SK-N-SH treated with all-trans-retinoic acid at 6 μM for 48 hours (cell line): Measurements from ENCODE around the gene FLG.

Source experiments
- ATAC-seq: fragments of 200-7000 bp; cut with Tn5 transposase; 3 replicates; pipeline ENCODE4 v1.9.1; 2020; ENCODE audit warnings: mild to moderate bottlenecking, moderate library complexity
- ARNTL ChIP-seq: fragments of 450-650 bp; formaldehyde crosslinking; IDR thresholded peaks from 2 replicates; pipeline ENCODE4 v1.5.0; 2020; ENCODE audit warnings: low read depth, mild to moderate bottlenecking, moderate library complexity, borderline replicate concordance
- BACH2 ChIP-seq: fragments of 250-450 bp; sonication (Bioruptor Pico); IDR thresholded peaks from 2 replicates; pipeline ENCODE4 v1.9.0; 2021; ENCODE audit warnings: mild to moderate bottlenecking, borderline replicate concordance
- CREB5 ChIP-seq: fragments of 250-450 bp; sonication (Bioruptor Pico); IDR thresholded peaks from 2 replicates; pipeline ENCODE4 v1.5.1; 2020; ENCODE audit warnings: low read depth, mild to moderate bottlenecking, moderate library complexity
- CSDC2 ChIP-seq: fragments of 250-450 bp; sonication (Bioruptor Pico); IDR thresholded peaks from 2 replicates; pipeline ENCODE4 v1.5.0; 2020; ENCODE audit warnings: mild to moderate bottlenecking, moderate library complexity
- CSRNP3 ChIP-seq: fragments of 250-450 bp; sonication (Bioruptor Pico); IDR thresholded peaks from 2 replicates; pipeline ENCODE4 v1.5.1; 2021; ENCODE audit warnings: mild to moderate bottlenecking, moderate library complexity
- ESRRG ChIP-seq: fragments of 250-450 bp; sonication (Bioruptor Pico); IDR thresholded peaks from 2 replicates; pipeline ENCODE4 v1.6.1; 2021; ENCODE audit warnings: mild to moderate bottlenecking
- GLIS3 ChIP-seq: fragments of 250-450 bp; sonication (Bioruptor Pico); IDR thresholded peaks from 2 replicates; pipeline ENCODE4 v1.5.0; 2020; ENCODE audit warnings: mild to moderate bottlenecking, moderate library complexity
- ISL1 ChIP-seq: fragments of 250-450 bp; sonication (Bioruptor Pico); IDR thresholded peaks from 2 replicates; pipeline ENCODE4 v2.1.2; 2022; ENCODE audit warnings: mild to moderate bottlenecking, moderate library complexity
- PATZ1 ChIP-seq: fragments of 250-450 bp; sonication (Bioruptor Pico); IDR thresholded peaks from 2 replicates; pipeline ENCODE4 v1.8.0; 2020; ENCODE audit warnings: mild to moderate bottlenecking, moderate library complexity, borderline replicate concordance
- POU6F1 ChIP-seq: fragments of 250-450 bp; sonication (Bioruptor Pico); IDR thresholded peaks from 2 replicates; pipeline ENCODE4 v1.8.0; 2021; ENCODE audit warnings: low read depth, mild to moderate bottlenecking, moderate library complexity, borderline replicate concordance
- PPARA ChIP-seq: fragments of 250-450 bp; sonication (Bioruptor Pico); IDR thresholded peaks from 2 replicates; pipeline ENCODE4 v1.5.0; 2020; ENCODE audit warnings: mild to moderate bottlenecking, borderline replicate concordance
- RARB ChIP-seq: fragments of 250-450 bp; sonication (Bioruptor Pico); IDR thresholded peaks from 2 replicates; pipeline ENCODE4 v1.8.0; 2021; ENCODE audit warnings: mild to moderate bottlenecking, moderate library complexity
- SNAI2 ChIP-seq: fragments of 250-450 bp; sonication (Bioruptor Pico); IDR thresholded peaks from 2 replicates; pipeline ENCODE4 v1.5.0; 2020; ENCODE audit warnings: mild to moderate bottlenecking, moderate library complexity
- TCF4 ChIP-seq: fragments of 250-450 bp; sonication (Bioruptor Pico); IDR thresholded peaks from 2 replicates; pipeline ENCODE4 v1.8.0; 2021; ENCODE audit warnings: mild to moderate bottlenecking, moderate library complexity, borderline replicate concordance
- TSHZ2 ChIP-seq: fragments of 250-450 bp; sonication (Bioruptor Pico); IDR thresholded peaks from 2 replicates; pipeline ENCODE4 v1.5.0; 2020; ENCODE audit warnings: mild to moderate bottlenecking, moderate library complexity
- ZC3H10 ChIP-seq: fragments of 250-450 bp; sonication (Bioruptor Pico); IDR thresholded peaks from 2 replicates; pipeline ENCODE4 v1.5.1; 2021; ENCODE audit warnings: mild to moderate bottlenecking, moderate library complexity
- ZFP3 ChIP-seq: fragments of 250-450 bp; sonication (Bioruptor Pico); IDR thresholded peaks from 2 replicates; pipeline ENCODE4 v1.5.0; 2020; ENCODE audit warnings: mild to moderate bottlenecking, moderate library complexity
- ZFP30 ChIP-seq: fragments of 450-650 bp; formaldehyde crosslinking; IDR thresholded peaks from 2 replicates; pipeline ENCODE4 v1.5.0; 2022; ENCODE audit warnings: mild to moderate bottlenecking, moderate library complexity
- ZNF565 ChIP-seq: fragments of 450-650 bp; formaldehyde crosslinking; conservative IDR thresholded peaks from 2 replicates; pipeline ENCODE4 v1.5.0; 2020; ENCODE audit warnings: low read depth, mild to moderate bottlenecking, moderate library complexity
- ZNF8 ChIP-seq: fragments of 450-650 bp; formaldehyde crosslinking; IDR thresholded peaks from 2 replicates; pipeline ENCODE4 v1.5.0; 2020; ENCODE audit warnings: mild to moderate bottlenecking, moderate library complexity

FLG gene

GRCh38 chr1:152325111-152325510, at the start of gene FLG:
TSS of gene FLG (minus strand) at chr1:152325239. CDS start at chr1:152315456, 9,783 bp downstream.
- TF ChIP-seq CSRNP3 (CRISPR knock-in tag) (no peak), ZNF8 (CRISPR knock-in tag) (no peak), CSDC2 (CRISPR knock-in tag) (no peak), ZFP30 (no peak), ZC3H10 (CRISPR knock-in tag) (no peak), TCF4 (CRISPR knock-in tag) (no peak), ZNF565 (CRISPR knock-in tag) (no peak), CREB5 (no peak), ISL1 (CRISPR knock-in tag) (no peak), BACH2 (CRISPR knock-in tag) (no peak), POU6F1 (CRISPR knock-in tag) (no peak)
- no peak for ATAC-seq

- no peak for ATAC-seq
- TF ChIP-seq CSDC2 (CRISPR knock-in tag) (no peak), ESRRG (CRISPR knock-in tag) (no peak), ZFP30 (no peak), PPARA (CRISPR knock-in tag) (no peak), TCF4 (CRISPR knock-in tag) (no peak), PATZ1 (CRISPR knock-in tag) (no peak), ZNF8 (CRISPR knock-in tag) (no peak), GLIS3 (CRISPR knock-in tag) (no peak), ZFP3 (no peak), ZNF565 (CRISPR knock-in tag) (no peak)
Observed at GRCh38 chr1:152374451-152374850, 49.4 kb upstream of the FLG start.

GRCh38 chr1:152372672-152373071, 47.6 kb upstream of the FLG start:
- ATAC-seq, result no peak
- TF ChIP-seq PPARA (CRISPR knock-in tag) (no peak), ARNTL (CRISPR knock-in tag) (no peak), ZFP3 (no peak), BACH2 (CRISPR knock-in tag) (no peak), ZNF8 (CRISPR knock-in tag) (no peak), ESRRG (CRISPR knock-in tag) (no peak), POU6F1 (CRISPR knock-in tag) (no peak), SNAI2 (CRISPR knock-in tag) (no peak), ZNF565 (CRISPR knock-in tag) (no peak), RARB (no peak), TSHZ2 (CRISPR knock-in tag) (no peak), TCF4 (CRISPR knock-in tag) (no peak), CREB5 (no peak), CSDC2 (CRISPR knock-in tag) (no peak), CSRNP3 (CRISPR knock-in tag) (no peak), ZFP30 (no peak), GLIS3 (CRISPR knock-in tag) (no peak), ZC3H10 (CRISPR knock-in tag) (no peak)
